Heart left ventricle (tissue), 16 donors: ENCODE measurements around the gene ESPN. TPM values are rescaled to one million over a fixed set of nuclear protein-coding genes. Genes with fewer than 3 reads are reported as not detected.
A peak's percentile ranks its signal among the peaks of the same experiment; 100 is the strongest.

Source experiments
- ATAC-seq, 4 donors: fragments of 200-7000 bp; cut with Tn5 transposase; one replicate each; pipeline ENCODE4 v1.9.1; 2020 to 2022; ENCODE audit warnings: moderate library complexity in 4 of 4, mild to moderate bottlenecking in 3 of 4, moderate number of reproducible peaks in 1 of 4
- DNase-seq, 5 donors: peaks; one replicate each; pipeline ENCODE4 v3.0.0-alpha.2; 2020
- H3K27ac ChIP-seq, 12 donors: fragments of 200-600 bp; sonication (generic) in 4 of 12; one replicate each; pipeline versions ENCODE4 v1.5.0 to v1.8.0; 2016 to 2022; ENCODE audit warnings: mild to moderate bottlenecking in 2 of 12
- H3K27me3 ChIP-seq, 9 donors: fragments of 200-600 bp; sonication (generic) in 2 of 9; one replicate each; pipeline versions ENCODE4 v1.5.1 to v1.8.0; 2016 to 2022; ENCODE audit warnings: mild to moderate bottlenecking in 3 of 9
- H3K36me3 ChIP-seq, 9 donors: fragments of 200-600 bp; sonication (generic) in 2 of 9; one replicate each; pipeline versions ENCODE4 v1.5.0 to v1.8.0; 2018 to 2022; ENCODE audit warnings: mild to moderate bottlenecking in 2 of 9
- H3K4me1 ChIP-seq, 12 donors: fragments of 200-600 bp; sonication (generic) in 4 of 12; one replicate each; pipeline versions ENCODE4 v1.5.0 to v1.8.0; 2016 to 2022; ENCODE audit warnings: mild to moderate bottlenecking in 3 of 12
- H3K4me3 ChIP-seq, 12 donors: fragments of 200-600 bp; sonication (generic) in 4 of 12; one replicate each; pipeline versions ENCODE4 v1.5.0 to v1.8.0; 2017 to 2022; ENCODE audit warnings: mild to moderate bottlenecking in 9 of 12, moderate library complexity in 4 of 12
- H3K9me3 ChIP-seq, 12 donors: fragments of 200-600 bp; sonication (generic) in 4 of 12; one replicate each; pipeline versions ENCODE4 v1.5.0 to v1.8.0; 2016 to 2022; ENCODE audit warnings: mild to moderate bottlenecking in 1 of 12
- CTCF ChIP-seq, 12 donors: fragments of 200-600 bp; sonication (generic) in 4 of 12; IDR thresholded peaks; one replicate each; pipeline versions ENCODE4 v1.5.0 to v1.8.0; 2018 to 2022; ENCODE audit warnings: antibody characterized with exemption in 12 of 12, mild to moderate bottlenecking in 5 of 12
- POLR2A ChIP-seq, 2 donors: fragments of 450-650 bp; IDR thresholded peaks; one replicate each; pipeline ENCODE4 v1.6.1; 2017; ENCODE audit warnings: antibody characterized with exemption in 2 of 2, mild to moderate bottlenecking in 2 of 2, moderate library complexity in 2 of 2
- WGBS, 4 donors: extraction: QIAGEN DNeasy Blood & Tissue Kit in 2 of 4; methylation state at CpG; one replicate each; pipeline versions ENCODE4 v1.1.5 to v1.1.7; 2013 to 2018; 5-methylcytosine and 5-hydroxymethylcytosine counted together
- intact Hi-C, 10 donors: fragments of 100-400 bp; cut with DNase I; formaldehyde crosslinking; loops; one replicate each; pipeline versions ENCODE4 v1.11.1 to v1.14.2; 2022
- polyA plus RNA-seq, 2 donors: library from polyadenylated mRNA; stranded (reverse); fragments of 200-250 nt; gene quantifications; one replicate each; pipeline ENCODE4 v1.2.3, GENCODE V29; 2013
- total RNA-seq, 9 donors: library from RNA; depleted of rRNA in 2 of 9; stranded (reverse); fragments of >200 nt in 2 of 9; fragmentation: NEBNext Ultra II Directional in 3 of 9; extraction: Animal tissue kit (Norgen Biotek cat#: 25700) in 3 of 9; gene quantifications; one replicate each; pipeline versions ENCODE4 v1.1.0 to v1.2.4, GENCODE V29; 2016 to 2023
- donor health status: ischemic (EF 13 %, LVEDD 7.1; RV severe dilation, severe dysfunction).
- donor health status: healthy with polysubstance abuse.
- donor health status: DM: no; HTN: yes; CAD: no.
- donor health status: DM: no; HTN: no; CAD: no.
- donor health status: ischemic (EF 25% LVEDD 6.9; RV normal size, moderate dysfunction).
- donor health status: ischemic (EF 25% LVEDD 5.7; RV mildly dilated, moderate dysfunction).
- donor health status: healthy.
- donor health status: DM: yes; HTN: yes; CAD: no.
- donor health status: ischemic (EF 35%, LVEDD 5.7; RV mildly dilated, moderate dysfunction).
- donor health status: nonischemic (EF 11% LVEDD 7.7; RV severe dilation, severe dysfunction).
- donor health status: DM: yes; HTN: yes; CAD: no.
- donor health status: PGD.
- donor health status: ischemic (EF 29% LVEDD 5.4; RV normal size, mild dysfunction).
- donor health status: nonischemic (EF 23%, LVEDD 6.1; RV moderate dilation, normal function).

The ESPN gene
- total and polyA plus RNA-seq, 11 donors: 0.10 to 1.3 (median 0.21) TPM; not detected in 6

GRCh38 chr1:6502000-6502891, 77.7 kb downstream of the ESPN start:
- no peaks in the 10 kb centered on the region for H3K36me3 ChIP-seq
- H3K27ac ChIP-seq: peak overlapping the region in 11 of 12 donors; percentile 7 to 74 (median 58)
- no peaks in the 10 kb centered on the region for H3K9me3 ChIP-seq
- peak; percentile 74 to 87 (median 80) for ATAC-seq
- no peak for TF ChIP-seq CTCF (IDR thresholded peaks at IDR 0.05)
- TF ChIP-seq POLR2A (IDR thresholded peaks at IDR 0.05): no peak
- peaks cover 0 to 6% (median 0%) of the 10 kb centered on the region in 9 donors for H3K27me3 ChIP-seq
- WGBS, 4 donors: 35 to 59% (median 47%) methylated on average over 18 to 31 of the region's 31 CpGs
- H3K4me3 ChIP-seq: peak overlapping the region in 2 of 12 donors; percentile 3 to 4
- intact Hi-C loops: no loop called here
- peak; percentile 87 to 95 (median 90) for DNase-seq
- H3K4me1 ChIP-seq: peaks cover 7 to 54% (median 42%) of the 10 kb centered on the region in 12 donors

- ATAC-seq: no peak
- Histone ChIP-seq H3K27ac (no peak overlapping the region), H3K4me3 (no peak overlapping the region), H3K36me3 (no peaks in the 10 kb centered on the region), H3K27me3 (no peaks in the 10 kb centered on the region), H3K9me3 (no peaks in the 10 kb centered on the region), H3K4me1 (peaks cover 2 to 50% (median 29%) of the 10 kb centered on the region in 12 donors)
- 83 to 90% (median 86%) methylated on average over 17 to 20 of the region's 20 CpGs for WGBS, 4 donors
- no peak for TF ChIP-seq POLR2A (IDR thresholded peaks at IDR 0.05)
- TF ChIP-seq CTCF (IDR thresholded peaks at IDR 0.05): no peak
- intact Hi-C loops: no loop called here
- no peak for DNase-seq
These were observed 79.5 kb downstream of the ESPN start for GRCh38 chr1:6503884-6504602.

GRCh38 chr1:6504887-6505286, 80.3 kb downstream of the ESPN start:
- intact Hi-C loops: no loop called here
- DNase-seq (no peak), ATAC-seq (no peak)
- H3K4me3 ChIP-seq: no peak overlapping the region
- TF ChIP-seq CTCF (IDR thresholded peaks at IDR 0.05): no peak
- no peak for TF ChIP-seq POLR2A (IDR thresholded peaks at IDR 0.05)
- no peak overlapping the region for H3K27ac ChIP-seq
- H3K4me1 ChIP-seq: peaks cover 2 to 43% (median 24%) of the 10 kb centered on the region in 12 donors
- WGBS, 4 donors: 92 to 97% (median 95%) methylated on average over 9 to 15 of the region's 15 CpGs
- no peaks in the 10 kb centered on the region for H3K27me3 ChIP-seq
- no peaks in the 10 kb centered on the region for H3K9me3 ChIP-seq
- no peaks in the 10 kb centered on the region for H3K36me3 ChIP-seq
